Left cardiac atrium (tissue), 4 donors: Measurements from ENCODE around the gene KCNA2. TPM values are rescaled to one million over a fixed set of nuclear protein-coding genes. Genes with fewer than 3 reads are reported as not detected.

ENCODE experiments used
- ATAC-seq, 2 donors: fragments of 200-7000 bp; cut with Tn5 transposase; one replicate each; pipeline ENCODE4 v1.9.1; 2020; ENCODE audit warnings: mild to moderate bottlenecking in 2 of 2, moderate library complexity in 2 of 2
- DNase-seq: peaks from one replicate; pipeline ENCODE4 v3.0.0-alpha.2; 2020
- intact Hi-C, 2 donors: fragments of 100-400 bp; cut with DNase I; formaldehyde crosslinking; loops; one replicate each; pipeline versions ENCODE4 v1.14.1 to v1.15.1; 2022 to 2023
- long read RNA-seq: library from polyadenylated mRNA; unstranded; transcript quantifications from one replicate; pipeline ENCODE4 v2.0.0, GENCODE V29; 2021
- total RNA-seq, 2 donors: library from RNA; stranded (reverse); fragmentation: NEBNext Ultra II Directional; extraction: Animal tissue kit (Norgen Biotek cat#: 25700); gene quantifications; one replicate each; pipeline ENCODE4 v1.2.1, GENCODE V29; 2021
- donor health status: DM: no; HTN: yes; CAD: no.
- donor health status: DM: no; HTN: yes; CAD: no; lungs with severe emphysema.
- donor health status: DM: yes; HTN: yes; CAD: no.
- donor health status: Dilated cardiomyopathy.

KCNA2 gene
- 1 to 10 TPM in 1 of 2 donors, under 1 TPM in 1; 0.60 to 1.8 TPM for total RNA-seq
- long read RNA-seq: 0 reads

DNA sequence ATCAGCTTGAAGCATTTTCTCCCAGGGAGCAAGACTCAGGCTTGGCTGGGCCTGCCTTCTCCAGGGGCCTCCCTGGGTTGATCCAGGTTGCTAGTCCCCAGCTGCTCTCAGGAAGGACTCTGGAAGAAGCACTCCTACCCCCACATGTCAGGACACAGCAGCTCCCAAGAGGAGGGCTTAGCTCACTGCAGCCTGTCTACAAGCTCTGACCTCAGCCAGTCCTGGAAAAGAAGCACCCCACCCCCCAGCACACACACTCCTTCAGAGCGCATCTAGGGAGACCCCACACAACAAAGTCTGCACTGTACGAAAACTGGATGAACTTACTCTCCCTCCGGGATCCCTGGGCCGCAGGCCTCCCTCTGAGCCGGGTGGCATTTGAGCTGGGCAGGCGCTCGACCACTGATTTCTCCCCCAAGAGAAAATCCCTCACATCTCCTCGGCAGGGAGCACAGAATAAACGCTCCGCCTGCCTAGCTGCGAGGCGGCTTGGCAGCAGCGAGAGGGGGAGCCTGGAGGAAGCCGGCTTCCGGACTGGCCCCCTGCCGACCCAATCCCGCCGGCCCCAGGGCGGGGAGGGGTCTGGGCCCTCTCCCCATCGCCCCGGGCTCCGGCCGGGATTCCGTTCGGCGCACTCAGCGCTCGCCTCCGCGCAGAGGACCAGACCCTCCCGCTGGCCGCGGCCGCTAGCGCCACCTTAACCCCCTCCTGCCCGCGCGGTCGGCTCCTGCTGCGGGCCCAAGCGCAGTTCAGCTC is at the start of gene KCNA2:
Gene KCNA2 (minus strand): TSS at position 458 of the 756 bp plus-strand sequence. CDS start 1,576 bp downstream, outside the sequence.
- ATAC-seq (peak; percentile 81 to 86), DNase-seq (peak; percentile 43)
- intact Hi-C loops: loop anchor here in 1 of 2 donors (10.0 kb wide), 1 partner anchor 51 kb away; no protein-coding TSS in a partner anchor

DNA sequence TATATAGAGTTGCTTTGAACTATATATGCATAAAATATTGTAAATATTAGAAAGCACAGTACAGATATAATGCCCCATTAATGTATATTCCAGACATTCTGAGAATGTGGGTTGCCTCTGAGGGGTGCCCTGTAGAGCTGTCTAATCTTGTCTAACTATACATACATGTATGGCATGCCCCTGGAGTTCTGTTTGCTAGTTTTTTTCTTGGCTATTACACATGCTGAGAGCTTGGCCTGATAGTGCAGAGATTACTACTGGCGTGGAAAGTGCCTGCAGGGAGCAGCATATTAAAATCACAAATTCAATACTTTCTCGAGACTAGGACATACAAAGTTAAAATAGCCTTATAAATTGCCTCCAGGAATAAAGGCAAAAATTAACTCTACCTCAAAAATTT is 44.5 kb upstream of the KCNA2 start:
- no peak for ATAC-seq

DNA sequence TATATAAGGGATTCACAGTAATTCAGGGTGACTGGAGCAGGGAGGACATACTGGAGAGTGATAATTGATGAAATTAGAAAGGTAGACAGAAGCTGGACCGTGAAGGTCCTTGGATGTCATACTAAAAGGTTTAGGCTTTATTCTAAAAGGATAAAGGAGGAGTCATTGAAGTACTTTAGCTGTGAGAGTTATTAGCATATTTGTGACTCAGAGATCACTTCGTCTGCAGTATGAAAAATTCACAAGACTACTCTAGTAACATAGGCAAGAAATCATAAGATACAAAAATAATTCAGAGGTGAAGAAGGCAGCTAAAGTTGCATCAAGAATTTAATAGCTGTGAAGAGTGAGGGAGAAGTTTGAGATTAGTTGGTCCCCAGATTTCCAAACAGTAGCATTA is 42.3 kb upstream of the KCNA2 start:
- DNase-seq (no peak), ATAC-seq (no peak)
- intact Hi-C loops: no loop called here

More for the DNA sequence above, 44.5 kb upstream of the KCNA2 start:
- intact Hi-C loops: no loop called here
- no peak for DNase-seq

DNA sequence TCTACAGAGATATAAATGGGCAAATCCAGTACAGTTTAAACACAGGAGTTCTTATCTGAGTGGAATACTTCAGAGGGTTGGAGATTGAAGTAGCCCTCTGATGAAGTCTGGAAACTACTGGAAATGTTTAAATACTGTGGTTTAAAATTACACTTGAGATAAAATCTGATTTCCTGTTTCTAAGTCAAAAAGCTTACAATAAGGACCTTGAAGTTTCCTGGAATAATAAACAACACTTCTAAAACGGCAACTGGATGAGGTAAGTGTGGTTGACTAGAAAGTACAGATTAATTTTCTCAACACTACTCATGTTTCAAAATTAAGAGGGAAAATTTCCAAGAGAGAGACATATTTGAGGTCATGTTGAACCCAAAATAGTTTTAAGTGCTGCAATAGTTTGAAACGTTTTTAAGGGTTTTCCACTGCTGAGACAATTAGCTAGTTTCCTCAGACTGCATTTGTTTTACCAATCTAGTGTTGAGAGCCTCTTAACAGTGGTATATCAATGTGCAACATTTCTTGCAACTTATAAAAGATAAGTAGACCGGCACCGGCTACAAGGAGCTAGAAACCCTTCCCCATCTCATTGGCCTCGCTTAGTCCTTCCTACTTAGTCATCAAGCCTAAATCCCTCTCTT is 41.2 kb upstream of the KCNA2 start:
- DNase-seq: no peak
- peak; percentile 60 to 78 for ATAC-seq
- intact Hi-C loops: no loop called here

DNA sequence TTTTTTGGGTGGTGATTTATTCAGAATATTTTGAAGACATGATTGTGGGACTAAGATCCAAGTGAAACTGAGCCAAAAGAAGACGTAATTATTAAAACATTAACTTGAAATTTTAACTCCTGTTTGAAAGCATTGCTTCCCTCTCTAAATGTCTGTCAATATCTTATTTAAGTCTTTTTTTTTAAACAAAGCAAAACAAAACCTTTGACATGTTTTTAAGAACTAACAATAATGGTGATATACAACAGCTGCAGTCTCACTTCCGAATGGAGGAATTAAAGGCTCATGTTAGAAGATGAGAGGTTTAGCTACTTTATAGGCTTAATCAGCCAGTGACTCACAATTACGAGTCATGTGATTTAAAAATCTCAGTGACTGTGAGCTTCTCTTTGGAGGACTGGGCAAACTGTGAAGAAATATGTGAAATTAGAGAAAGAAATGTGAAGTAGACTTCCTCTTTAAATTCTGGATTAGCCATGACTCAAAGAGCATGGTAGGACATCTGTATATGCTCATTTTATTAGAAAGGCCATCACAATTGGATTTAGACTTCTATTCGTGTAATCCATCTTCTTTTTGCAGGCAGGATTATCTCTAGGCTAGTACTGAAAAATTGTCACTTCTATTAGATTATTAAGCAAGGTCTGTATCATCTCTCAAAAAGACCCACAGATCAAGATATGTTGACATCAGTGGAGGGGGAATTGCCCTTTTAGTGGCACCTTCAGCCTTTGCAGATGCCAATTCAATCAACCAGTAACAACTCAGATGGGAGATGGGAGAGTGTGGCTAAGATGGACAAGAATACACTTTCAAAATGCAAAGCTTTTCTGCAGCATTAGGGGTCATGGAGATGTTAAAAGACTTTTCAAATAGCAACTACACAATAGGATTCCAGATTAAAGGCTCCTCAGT is 39.9 kb upstream of the KCNA2 start:
- intact Hi-C loops: no loop called here
- DNase-seq (no peak), ATAC-seq (peak in 1 of 2 donors; percentile 90)

DNA sequence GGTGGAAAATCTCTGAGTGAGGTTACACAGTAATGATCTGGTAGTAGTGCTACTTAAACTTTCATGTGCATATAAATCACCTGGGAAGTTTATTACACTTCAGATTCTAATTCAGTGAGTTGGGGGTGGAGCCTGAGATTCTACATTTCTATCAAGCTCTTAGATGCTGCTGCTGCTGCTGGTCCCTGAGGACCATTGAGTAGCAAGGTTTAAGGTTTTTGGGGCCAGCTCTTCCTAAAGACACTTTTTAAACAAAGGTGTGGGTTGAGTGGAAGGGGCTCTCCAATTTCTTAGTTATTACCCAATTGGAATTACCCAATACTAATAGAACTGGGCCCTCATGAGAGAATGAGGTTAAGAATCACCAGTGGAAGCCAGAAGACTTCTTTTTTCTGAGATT is 39.1 kb upstream of the KCNA2 start:
- intact Hi-C loops: no loop called here
- no peak for DNase-seq
- no peak for ATAC-seq

DNA sequence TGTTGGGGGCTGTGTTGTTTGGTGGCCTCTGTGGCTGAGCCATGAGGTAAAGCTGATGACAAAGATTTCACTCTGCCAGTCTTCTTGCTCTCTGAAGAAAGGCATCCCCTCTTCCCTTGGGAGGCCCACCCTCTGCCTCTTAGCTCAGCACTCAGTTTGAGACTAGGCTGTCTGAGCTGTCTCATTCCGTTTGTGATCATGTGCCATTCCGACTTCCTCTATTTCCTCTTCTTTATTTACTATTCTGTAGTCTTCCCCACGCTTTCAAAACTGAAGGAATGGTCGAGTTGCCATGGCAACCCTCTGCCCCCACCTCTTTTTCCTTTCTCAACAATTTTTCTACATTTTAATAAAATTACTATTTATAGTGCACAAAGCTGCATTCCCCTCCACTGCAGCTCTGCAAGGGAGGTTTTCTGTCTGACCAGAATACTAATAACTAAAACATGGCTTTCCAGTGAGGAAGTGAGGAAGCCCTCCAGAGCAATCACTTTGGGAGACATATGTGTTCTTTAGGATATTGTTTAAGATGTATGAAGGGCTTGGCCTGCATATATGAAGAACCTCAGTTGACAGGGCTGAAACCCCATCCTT is 37.8 kb upstream of the KCNA2 start:
- intact Hi-C loops: no loop called here
- ATAC-seq (no peak), DNase-seq (no peak)

DNA sequence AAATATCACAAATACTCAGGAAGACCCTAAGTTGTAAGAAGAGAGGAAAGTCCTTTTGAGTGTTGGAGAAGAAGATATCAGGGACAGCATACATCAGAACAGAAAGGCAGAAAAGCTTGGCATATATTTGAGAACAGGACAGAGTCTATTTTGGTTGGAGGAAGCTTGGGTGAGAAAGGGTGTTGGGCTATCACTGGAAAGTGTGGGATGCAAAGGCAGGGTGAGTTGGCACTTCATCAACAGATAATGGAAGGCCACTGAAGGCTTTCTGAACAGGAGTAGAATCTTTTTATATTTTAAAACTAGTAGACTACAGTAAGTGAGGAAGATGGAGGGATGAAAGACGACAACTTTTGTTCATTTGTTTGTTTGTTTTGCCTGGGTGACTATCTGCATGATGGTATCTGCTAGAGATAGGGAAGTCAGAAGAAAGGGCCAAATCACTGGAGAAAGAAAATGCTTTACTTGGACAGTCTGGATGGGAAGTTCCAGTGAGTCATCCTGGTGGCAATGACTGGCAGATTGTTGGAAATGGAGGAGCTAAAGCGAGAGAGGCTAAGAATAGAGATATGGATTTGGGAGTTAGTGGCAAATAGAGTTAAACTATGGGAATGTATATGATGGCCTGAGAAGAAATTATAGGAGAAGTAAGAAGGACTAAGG is 33.7 kb upstream of the KCNA2 start:
- intact Hi-C loops: loop anchor here in 1 of 2 donors (5.0 kb wide), 1 partner anchor 32 kb away; the partner anchor contains the start of gene KCNA3
- ATAC-seq (peak; percentile 35 to 81), DNase-seq (no peak)

DNA sequence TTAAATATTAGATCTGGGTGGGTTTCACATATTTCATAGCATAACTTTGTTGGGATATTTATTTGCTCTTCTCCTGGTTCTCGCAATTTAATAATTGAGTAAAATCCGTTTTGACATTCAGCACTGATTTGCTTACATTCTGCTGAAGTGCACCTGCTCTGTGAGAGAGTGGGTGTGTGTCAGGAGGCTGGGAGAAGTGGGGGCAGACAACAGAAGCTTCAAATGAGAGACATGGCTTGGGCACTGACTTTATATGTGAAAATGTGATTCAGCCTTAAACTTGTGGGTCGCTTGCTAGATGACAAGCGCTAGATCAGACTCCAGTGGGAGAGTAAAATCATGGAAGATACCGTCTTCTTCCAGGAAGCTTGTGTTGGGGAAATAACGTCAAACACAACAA is 32.4 kb upstream of the KCNA2 start:
- intact Hi-C loops: loop anchor here in 1 of 2 donors (5.0 kb wide), 1 partner anchor 34 kb away; the partner anchor contains the start of gene KCNA3
- ATAC-seq: no peak
- DNase-seq: no peak

DNA sequence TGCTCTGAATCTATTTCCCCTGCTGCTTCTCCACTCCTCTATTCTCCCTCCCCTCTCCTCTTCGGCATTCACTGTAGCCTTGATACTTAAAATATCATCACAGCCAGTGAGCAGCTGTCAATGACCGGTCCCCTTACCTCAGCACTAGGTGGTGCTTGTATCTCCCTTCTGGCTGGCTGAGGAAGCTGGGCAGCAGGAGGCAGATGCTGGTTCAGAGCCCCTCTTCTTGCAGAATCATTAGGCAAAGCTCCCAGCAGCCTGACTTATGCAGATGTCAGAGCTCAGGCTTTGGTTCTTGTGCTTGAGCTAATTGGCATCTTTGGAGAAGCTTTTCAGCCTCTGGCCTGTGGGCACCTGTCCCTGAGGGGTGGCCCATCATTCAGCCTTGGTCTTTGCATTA is 31.9 kb upstream of the KCNA2 start:
- intact Hi-C loops: loop anchor here in 1 of 2 donors (5.0 kb wide), 1 partner anchor 34 kb away; the partner anchor contains the start of gene KCNA3
- ATAC-seq: no peak

DNA sequence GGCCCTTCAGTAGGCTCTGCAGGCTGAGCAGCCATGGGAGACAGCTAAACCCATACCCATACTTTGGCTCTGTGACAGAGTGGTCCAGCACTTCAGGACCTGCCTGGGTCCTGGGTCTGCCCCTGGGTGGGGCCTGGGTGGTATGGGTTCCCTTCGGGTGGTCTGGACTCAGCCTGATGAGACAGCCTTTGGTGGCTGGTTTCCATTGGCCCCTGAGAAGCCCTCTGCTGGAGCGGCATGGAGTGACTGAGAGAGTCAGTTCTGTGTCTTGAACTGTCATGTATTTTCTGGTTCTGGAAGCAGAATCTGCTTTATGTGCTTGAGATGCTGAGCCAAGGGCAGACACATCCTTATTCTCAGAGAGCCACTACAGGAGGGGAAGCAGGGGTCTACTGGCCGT is 31.3 kb upstream of the KCNA2 start:
- intact Hi-C loops: loop anchor here in 1 of 2 donors (5.0 kb wide), 1 partner anchor 35 kb away; the partner anchor contains the start of gene KCNA3
- DNase-seq (no peak), ATAC-seq (no peak)

More for the DNA sequence above, 31.9 kb upstream of the KCNA2 start:
- DNase-seq: no peak

DNA sequence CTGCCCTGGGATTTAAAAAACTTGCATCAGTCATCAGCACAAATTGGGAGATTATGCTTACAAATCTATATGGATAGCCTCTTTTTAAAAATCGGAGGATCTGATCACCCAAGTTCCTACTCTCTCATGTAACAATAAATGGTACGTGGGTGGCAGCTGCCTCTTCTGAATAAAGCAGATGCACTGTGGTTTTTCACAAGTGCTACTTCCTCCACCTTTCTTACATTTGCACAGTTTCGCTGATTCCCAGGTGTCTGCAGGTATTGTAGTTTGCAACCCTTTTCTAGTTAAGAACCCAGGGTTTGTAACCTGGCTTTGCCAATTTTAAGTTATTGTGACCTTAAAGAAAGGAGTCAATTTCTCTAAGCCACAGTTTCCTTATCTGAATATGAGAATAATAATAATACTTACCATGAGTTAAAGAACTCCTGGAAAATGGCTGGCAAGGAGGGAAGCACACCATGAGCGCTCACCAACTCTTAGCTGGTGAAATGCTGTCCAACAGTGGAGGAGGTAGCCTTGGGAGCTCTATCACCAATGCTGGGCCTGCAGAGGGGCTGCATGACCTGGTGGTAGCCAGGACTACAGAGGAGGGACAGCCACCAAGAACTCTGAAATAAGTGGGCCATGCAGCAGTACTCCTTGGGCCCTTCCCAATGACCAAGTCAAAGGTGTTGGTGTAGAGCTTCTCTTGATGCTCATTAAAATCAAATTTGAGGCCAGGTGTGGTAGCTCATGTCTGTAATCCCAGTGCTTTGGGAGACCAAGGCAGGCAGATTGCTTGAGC is 30.2 kb upstream of the KCNA2 start:
- DNase-seq (no peak), ATAC-seq (no peak)
- intact Hi-C loops: loop anchor here in 1 of 2 donors (5.0 kb wide), 1 partner anchor 36 kb away; the partner anchor contains the start of gene KCNA3

DNA sequence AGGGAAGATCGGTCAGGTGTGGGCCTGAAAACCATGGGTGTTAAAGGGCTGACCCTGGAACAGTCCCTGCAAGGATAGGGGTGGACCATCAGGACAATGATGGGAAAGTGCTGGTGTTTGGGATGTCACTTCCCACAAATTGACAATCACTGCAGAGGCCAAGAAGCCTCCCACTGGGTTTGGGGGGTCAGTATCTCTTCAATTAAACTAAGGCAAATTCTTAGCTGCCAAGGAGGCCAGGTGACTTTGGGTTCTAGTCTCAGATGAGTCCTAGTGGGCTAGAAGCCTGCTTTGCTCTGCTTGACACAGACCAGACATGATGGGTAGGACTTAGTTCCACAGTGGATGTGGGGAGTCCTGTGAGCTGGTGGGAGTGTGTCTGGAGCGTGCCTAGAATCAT is 29.3 kb upstream of the KCNA2 start:
- ATAC-seq (no peak), DNase-seq (no peak)
- intact Hi-C loops: loop anchor here in 1 of 2 donors (2.0 to 5.0 kb wide), 2 partner anchors 37 to 121 kb away; partner anchors contain the start of gene KCNA3

DNA sequence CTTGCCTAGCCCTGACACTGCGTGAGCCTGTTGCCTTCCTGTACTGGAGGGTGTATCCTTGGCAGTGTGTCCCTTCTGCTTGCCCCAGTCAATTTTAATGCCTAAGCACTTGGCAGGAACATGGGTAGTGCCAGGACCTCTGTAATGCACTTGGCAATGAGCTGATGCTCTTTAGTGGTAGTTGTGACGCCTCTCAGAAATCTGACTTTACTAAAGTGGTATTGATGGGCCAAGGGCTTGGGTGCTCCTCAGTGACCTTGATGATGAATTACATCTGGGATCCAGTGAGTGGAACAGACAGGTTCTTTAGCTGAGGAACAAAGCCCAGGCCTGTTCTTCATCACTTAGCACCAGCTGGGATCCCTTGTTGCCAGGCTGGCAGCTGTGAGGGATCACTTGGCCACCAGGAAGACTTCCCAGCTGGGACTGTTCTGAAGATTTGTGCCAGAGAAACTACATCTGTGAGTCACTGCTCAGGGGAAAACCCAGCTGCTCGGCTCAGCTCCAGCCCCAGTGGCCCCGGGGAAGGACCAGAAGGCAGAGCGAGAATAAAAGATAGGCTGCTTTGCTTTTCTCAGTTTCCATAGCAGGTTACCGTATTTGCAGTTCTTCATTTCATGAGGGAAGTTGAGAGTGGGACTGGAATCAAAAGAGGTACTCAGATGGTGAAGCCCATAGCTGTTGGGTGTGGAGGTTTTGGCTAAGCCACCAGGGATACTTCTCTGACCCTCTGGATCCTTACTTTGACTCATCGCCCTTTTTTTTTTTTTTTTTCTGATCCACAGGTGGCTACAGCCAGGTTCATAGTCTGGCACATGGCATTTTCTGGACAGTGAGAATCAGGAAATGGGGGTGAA is 28.5 kb upstream of the KCNA2 start:
- intact Hi-C loops: loop anchor here (2.0 to 5.0 kb wide), 4 partner anchors 38 to 148 kb away; partner anchors contain the start of gene KCNA3 (in 1 of the 2)
- ATAC-seq: peak; percentile 89 to 92
- peak; percentile 83 for DNase-seq

DNA sequence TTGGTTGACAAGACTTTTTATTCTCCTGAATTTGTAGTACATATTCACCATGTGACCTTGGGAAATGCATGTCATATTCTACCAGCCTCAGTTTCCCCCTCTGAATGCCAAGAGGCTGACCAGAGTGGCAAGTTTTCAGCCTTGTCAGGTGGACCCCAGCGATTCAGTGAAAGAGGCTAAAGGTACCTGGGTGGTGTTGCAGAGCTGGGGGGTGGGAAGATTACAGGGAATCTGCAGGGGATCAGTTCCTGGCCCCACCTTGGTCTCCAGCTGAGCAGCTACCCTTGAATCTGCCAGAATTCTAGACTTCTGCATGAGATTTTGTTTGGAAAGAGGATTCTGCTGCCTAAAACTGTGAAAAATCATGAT is 27.9 kb upstream of the KCNA2 start:
- DNase-seq (no peak), ATAC-seq (no peak)
- intact Hi-C loops: loop anchor here (2.0 to 5.0 kb wide), 3 partner anchors 123 to 148 kb away; no protein-coding TSS in a partner anchor

DNA sequence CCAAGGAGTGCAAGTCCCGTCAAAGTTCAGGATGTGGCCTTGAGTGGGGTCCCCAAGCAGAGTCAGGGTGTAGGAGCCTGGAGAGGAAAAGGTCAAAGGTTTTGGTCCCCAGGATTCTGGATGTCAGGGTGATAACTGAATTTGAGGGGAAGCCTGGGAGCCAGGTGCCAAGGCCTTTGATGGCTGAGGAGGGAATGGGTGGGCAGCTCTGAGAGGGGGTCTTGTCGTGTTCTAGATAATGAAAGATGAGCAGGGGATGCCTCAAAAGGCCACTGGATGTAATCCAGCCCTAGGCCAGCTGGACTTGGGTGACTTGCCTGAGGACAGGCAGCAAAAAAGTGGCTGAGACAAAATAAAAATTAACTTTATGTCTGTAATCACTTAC is 27.5 kb upstream of the KCNA2 start:
- intact Hi-C loops: loop anchor here (2.0 to 5.0 kb wide), 3 partner anchors 123 to 149 kb away; no protein-coding TSS in a partner anchor
- no peak for ATAC-seq

More for the DNA sequence above, 27.5 kb upstream of the KCNA2 start:
- DNase-seq: no peak
